Stromal cell of bone marrow (primary cell): ENCODE measurements around the gene GPR108.
A peak's percentile ranks its signal among the peaks of the same experiment; 100 is the strongest.

ENCODE experiments used
- DNase-seq: peaks from one replicate; pipeline ENCODE4 v3.0.0-alpha.2; 2012; ENCODE audit warnings: low read depth

The GPR108 gene

GRCh38 chr19:6737873-6738786 is 750 bp upstream of the GPR108 start:
- peak; percentile 54 for DNase-seq

GRCh38 chr19:6736917-6737283 is 480 bp downstream of the GPR108 start:
- DNase-seq, result no peak

GRCh38 chr19:6736169-6736916 is 1.0 kb downstream of the GPR108 start:
- peak; percentile 78 for DNase-seq

- no peak for DNase-seq
Observed at GRCh38 chr19:6735181-6735911, 2.0 kb downstream of the GPR108 start.

GRCh38 chr19:6734096-6734696 is 3.2 kb downstream of the GPR108 start:
- DNase-seq, result no peak

- no peak for DNase-seq
Observed at GRCh38 chr19:6733338-6734095, 3.9 kb downstream of the GPR108 start.

- DNase-seq, result no peak
Observed at GRCh38 chr19:6732803-6733337, 4.5 kb downstream of the GPR108 start.

- DNase-seq, result no peak
Observed at GRCh38 chr19:6731822-6732221, 5.6 kb downstream of the GPR108 start.

- DNase-seq, result no peak
Observed at GRCh38 chr19:6730941-6731670, 6.3 kb downstream of the GPR108 start.

GRCh38 chr19:6730153-6730804 is 7.1 kb downstream of the GPR108 start:
- no peak for DNase-seq

- no peak for DNase-seq
Observed at GRCh38 chr19:6729573-6730152, 7.7 kb downstream of the GPR108 start.

- DNase-seq, result no peak
Observed at GRCh38 chr19:6728346-6728745, 9.0 kb downstream of the GPR108 start.

GRCh38 chr19:6725513-6726231 is 11.7 kb downstream of the GPR108 start:
- no peak for DNase-seq

GRCh38 chr19:6724631-6725492 is 12.5 kb downstream of the GPR108 start:
- DNase-seq, result no peak

GRCh38 chr19:6723738-6724137 is 13.6 kb downstream of the GPR108 start:
- no peak for DNase-seq

GRCh38 chr19:6723108-6723618 is 14.2 kb downstream of the GPR108 start:
- DNase-seq, result no peak

- no peak for DNase-seq
Observed at GRCh38 chr19:6721773-6722172, 15.6 kb downstream of the GPR108 start.

- DNase-seq, result no peak
Observed at GRCh38 chr19:6721138-6721474, 16.3 kb downstream of the GPR108 start.
